ENCODE measurements around the gene RALGAPA1.

RALGAPA1 gene

DNA sequence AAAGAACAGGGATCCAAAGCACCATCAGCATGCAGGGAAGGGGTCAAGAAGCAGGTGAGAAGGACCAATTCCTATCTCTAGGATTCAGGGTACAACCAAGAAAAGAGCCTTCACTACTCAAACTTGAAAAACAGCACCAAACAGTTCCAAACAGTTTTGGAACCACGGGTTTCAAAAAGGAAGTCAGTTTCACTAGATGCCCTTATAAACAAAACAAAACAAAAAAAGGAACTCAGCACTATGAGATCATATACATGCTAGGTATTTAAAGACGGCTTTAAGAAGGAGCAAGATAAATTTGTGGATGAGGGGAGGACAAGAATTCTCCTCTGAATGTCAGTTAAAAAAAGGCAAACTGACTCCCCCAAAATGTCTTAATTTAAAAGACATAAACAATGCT, 269.1 kb downstream of the RALGAPA1 start:
- DNase-seq (ENCODE audit: low read depth in 2 of 2): no peak

GRCh38 chr14:35535483-35536112, 273.5 kb downstream of the RALGAPA1 start:
- DNase-seq (ENCODE audit: low read depth in 2 of 2): no peak

GRCh38 chr14:35534873-35535482, 274.1 kb downstream of the RALGAPA1 start:
- peak; percentile 5 to 42 for DNase-seq (ENCODE audit: low read depth in 2 of 2)

DNA sequence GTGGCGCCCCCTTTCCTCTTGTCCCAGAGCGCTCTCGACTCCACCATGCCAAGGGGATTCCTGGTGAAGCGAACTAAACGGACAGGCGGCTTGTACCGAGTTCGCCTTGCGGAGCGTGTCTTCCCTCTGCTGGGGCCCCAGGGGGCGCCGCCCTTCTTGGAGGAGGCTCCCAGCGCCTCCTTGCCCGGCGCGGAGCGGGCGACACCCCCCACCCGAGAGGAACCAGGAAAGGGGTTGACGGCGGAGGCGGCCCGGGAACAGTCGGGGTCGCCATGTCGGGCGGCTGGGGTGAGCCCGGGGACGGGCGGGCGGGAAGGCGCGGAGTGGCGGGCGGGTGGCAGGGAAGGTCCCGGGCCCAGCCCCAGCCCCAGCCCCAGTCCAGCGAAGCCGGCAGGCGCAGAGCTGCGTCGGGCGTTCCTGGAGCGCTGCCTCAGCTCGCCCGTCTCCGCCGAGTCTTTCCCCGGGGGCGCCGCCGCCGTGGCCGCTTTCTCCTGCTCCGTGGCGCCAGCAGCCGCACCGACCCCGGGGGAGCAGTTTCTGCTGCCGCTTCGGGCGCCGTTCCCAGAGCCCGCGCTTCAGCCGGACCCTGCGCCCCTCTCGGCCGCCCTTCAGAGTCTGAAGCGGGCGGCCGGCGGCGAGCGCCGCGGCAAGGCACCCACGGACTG, 274.8 kb downstream of the RALGAPA1 start:
- no peak for DNase-seq (ENCODE audit: low read depth in 2 of 2)

DNA sequence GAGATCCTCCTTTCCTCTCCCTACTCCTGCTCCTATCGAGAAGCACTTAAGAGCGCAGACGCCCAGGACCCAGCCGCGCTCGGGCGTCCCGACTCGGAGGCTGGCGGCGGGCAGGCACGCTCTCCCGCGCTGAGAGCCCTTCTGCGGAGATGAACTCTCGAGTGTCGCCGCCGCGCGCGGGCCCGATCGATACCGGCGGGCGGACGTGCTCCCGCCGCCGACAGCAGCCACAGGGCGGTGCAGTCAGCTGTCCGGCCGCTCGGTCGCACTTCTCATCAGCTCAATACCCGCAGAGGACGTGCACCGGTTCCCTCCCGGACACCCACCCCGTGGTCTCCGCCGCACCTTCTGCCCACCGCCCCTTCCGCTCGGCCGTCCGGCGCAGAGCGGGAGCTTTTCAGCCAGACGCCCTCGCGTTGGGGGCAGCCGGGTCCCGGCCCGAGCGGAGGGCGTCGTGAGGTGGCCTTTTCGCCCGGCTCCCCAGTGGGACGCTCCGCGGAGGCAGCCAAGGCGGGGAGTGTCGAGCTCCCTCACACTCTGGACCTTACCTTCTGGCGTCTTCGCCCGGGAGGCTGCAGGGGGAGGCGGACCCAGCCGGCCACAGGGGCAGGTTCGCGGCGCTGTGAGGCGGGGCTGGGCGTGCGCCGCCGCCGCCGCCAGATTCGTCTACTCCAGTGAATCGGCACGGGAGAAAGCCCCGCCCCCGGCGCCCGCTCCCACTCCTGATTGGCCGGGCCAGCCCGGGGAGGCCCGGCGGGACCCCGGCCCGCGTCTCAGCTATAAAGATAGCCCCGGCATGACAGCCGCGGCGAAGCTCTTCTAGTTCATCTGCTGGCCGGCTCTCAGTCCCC, 275.5 kb downstream of the RALGAPA1 start, which contains the start of gene INSM2:
TSS of gene INSM2 (plus strand) at position 808 of the 851 bp plus-strand sequence. CDS start 89 bp downstream, outside the sequence.
- peak in 1 of 2 donors; percentile 60 for DNase-seq (ENCODE audit: low read depth in 2 of 2)

DNA sequence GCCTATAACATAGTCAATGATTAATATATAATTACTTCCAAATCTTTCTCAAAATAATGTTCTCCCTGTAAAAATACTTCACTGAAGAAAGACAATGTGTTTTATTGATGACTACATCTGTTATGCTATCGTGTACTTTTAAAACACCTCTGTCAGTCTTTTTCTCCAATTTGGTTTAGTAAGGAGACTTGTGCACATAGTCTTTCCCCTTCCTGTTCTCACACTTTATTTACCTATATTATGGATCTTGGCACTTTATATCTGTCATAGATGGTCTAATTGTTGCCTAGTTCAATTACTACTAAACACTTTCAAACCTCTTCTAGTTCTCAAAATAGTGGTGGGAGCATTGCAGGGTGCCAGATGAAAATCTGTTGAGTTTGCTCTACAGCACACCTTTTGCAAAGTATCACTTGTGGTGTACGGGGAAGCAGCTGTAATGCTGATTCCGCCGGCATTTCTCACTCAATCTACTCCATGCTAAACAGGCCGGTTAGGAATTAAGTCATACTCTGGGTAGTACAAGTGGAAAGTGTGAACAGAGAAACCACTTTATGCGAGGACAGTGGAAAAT, 276.2 kb downstream of the RALGAPA1 start:
- DNase-seq (ENCODE audit: low read depth in 2 of 2): no peak

GRCh38 chr14:35531960-35532747, 276.9 kb downstream of the RALGAPA1 start:
- DNase-seq (ENCODE audit: low read depth in 2 of 2): no peak

DNA sequence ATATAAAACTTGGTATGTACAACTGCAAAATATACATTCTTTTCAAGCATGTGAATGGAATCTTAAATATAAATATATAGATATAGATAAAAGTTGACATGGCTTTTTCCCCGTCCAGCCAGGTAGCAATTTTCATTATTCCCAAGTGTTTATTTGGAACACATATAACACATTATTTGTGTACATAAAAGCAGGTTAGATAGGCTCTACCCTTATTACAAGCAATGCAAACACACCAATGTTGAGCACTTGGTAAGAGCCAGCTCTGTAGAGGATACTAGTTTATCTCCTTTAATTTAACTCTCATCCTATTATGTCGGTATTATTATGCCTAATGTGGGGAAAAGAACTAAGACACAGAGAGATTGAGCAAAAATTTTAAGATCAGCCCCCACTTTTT, 282.1 kb downstream of the RALGAPA1 start:
- DNase-seq (ENCODE audit: low read depth in 2 of 2): no peak

DNA sequence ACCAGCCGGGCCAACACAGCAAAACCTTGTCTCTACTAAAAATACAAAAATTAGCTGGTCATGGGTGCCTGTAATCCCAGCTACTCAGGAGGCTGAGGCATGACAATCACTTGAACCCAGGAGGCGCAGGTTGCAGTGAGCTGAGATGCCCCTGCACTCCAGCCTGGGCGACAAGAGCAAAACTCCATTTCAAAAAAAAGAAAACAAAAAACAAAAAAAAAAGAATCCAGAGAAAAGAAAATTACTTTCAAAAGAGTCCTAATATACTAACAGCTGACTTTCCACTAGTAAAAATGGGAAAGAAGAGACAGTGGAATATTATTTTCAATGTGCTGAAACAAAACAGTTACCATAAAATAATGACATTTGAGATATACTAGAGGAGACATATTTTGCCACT, 283.4 kb downstream of the RALGAPA1 start:
- no peak for DNase-seq (ENCODE audit: low read depth in 2 of 2)

- no peak for DNase-seq (ENCODE audit: low read depth in 2 of 2)
These were observed 289.1 kb downstream of the RALGAPA1 start for GRCh38 chr14:35519986-35520385.

GRCh38 chr14:35515916-35516315, 293.2 kb downstream of the RALGAPA1 start:
- no peak for DNase-seq (ENCODE audit: low read depth in 2 of 2)

GRCh38 chr14:35512765-35513164, 296.3 kb downstream of the RALGAPA1 start:
- no peak for DNase-seq (ENCODE audit: low read depth in 2 of 2)

DNA sequence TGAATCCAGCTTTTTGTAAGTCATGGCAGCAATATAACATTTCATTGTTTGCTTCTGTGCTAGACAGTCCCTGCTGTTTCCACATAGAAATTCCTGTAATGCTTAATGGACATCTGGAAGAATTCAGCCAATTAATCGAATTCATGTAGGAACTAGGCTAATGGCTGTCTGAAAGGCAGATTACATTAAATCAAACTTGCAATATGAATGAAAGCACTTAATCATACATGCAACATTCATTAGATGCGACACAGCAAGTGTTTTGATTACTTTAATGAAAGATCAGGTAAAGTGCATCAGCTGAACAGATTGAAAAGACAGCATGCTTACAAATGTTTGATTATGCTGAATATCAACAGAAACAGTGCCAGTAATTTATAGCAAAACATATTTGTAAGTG, 299.2 kb downstream of the RALGAPA1 start:
- DNase-seq (ENCODE audit: low read depth in 2 of 2): no peak

DNA sequence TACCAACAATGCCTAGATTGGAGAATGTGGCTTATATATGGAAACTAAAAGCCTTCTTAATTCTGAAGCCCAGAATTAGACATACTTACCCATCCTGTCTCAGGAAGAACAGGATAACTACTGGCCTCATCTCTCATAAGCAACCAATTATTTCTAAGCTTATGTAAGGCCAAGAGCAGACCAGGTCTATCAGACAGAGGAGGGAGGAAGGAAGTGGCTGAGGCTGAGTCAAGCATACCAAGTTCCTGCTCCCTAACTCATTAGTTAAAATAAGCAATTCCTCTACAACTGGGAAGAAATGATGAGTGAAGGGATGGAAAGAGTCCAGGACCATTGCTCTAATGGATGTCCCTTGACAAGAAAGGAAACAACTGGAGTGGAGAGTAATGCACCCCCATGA, 302.2 kb downstream of the RALGAPA1 start:
- no peak for DNase-seq (ENCODE audit: low read depth in 2 of 2)

GRCh38 chr14:35506461-35506860, 302.6 kb downstream of the RALGAPA1 start:
- DNase-seq (ENCODE audit: low read depth in 2 of 2): no peak

GRCh38 chr14:35504260-35504659, 304.8 kb downstream of the RALGAPA1 start:
- no peak for DNase-seq (ENCODE audit: low read depth in 2 of 2)

DNA sequence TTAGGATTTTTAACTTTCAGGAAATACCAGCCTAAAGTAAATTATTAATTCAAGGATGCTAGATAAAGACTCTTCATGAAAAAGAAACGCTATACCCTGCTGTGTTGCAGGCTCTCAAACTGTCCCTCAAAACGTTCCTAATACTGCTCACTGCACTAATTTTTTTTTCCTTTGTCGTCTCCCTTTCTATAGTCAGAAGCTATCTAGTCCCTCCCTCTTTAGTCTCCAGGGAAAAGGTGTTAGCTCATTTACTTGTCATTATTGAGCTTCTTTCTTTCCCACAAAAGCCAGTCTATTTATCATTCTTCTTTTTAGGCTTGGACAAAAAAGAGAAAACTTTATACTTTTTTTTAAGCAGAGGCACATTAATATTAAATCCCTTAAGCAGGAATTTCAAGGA, 305.4 kb downstream of the RALGAPA1 start:
- no peak for DNase-seq (ENCODE audit: low read depth in 2 of 2)

GRCh38 chr14:35499180-35499579, 309.9 kb downstream of the RALGAPA1 start:
- no peak for DNase-seq (ENCODE audit: low read depth in 2 of 2)

GRCh38 chr14:35495278-35495677, 313.8 kb downstream of the RALGAPA1 start:
- no peak for DNase-seq (ENCODE audit: low read depth in 2 of 2)

DNA sequence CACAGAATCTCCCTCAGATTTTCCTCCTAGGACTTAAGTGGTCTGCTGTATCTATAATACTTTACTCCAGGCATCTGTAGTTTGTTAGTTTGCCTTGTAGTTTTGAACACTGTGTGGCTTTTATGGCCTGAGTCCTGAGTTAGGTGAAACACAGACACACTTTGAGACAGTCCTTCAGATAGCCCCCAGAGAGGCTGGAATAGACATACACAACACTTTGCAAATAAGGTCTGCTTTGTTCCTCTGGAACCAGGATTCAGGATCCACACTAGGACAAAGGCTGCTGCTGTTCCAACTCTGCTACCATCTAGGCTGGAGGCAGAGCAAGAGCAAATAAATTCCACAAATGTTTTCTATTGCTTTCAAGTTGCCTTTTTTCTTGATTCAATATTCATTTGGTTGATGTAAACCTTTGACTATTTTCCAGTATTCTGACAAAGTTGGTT, 316.5 kb downstream of the RALGAPA1 start:
- DNase-seq (ENCODE audit: low read depth in 2 of 2): no peak
